ENCODE results near the gene TECPR2. TPM values are rescaled to one million over a fixed set of nuclear protein-coding genes. Genes with fewer than 3 reads are reported as not detected.

TECPR2 gene
- total RNA-seq, 4 donors from 2014 or later, result 28.7 to 54.8 (median 36.6) TPM

GRCh38 chr14:102510616-102511520 is 148.1 kb downstream of the TECPR2 start:
- Histone ChIP-seq H3K9me3 (no peaks in the 10 kb centered on the region), H3K4me1 (peaks cover 20 to 27% (median 25%) of the 10 kb centered on the region in 4 donors), H3K27me3 (no peaks in the 10 kb centered on the region), H3K36me3 (peaks cover 11 to 22% (median 18%) of the 10 kb centered on the region in 4 donors), H3K27ac (replicated peaks in 1 of 4) (peak overlapping the region; percentile 82 to 87 (median 85)), H3K4me3 (peak overlapping the region; percentile 63 to 81 (median 74))
- 70% methylated on average over 18 of the region's 19 CpGs for WGBS
- intact Hi-C loops (cut with DNase I), result no loop called here
- DNase-seq (ENCODE audit: extremely low spot score), result no peak
- TF ChIP-seq EP300 (IDR thresholded peaks at IDR 0.05) (no peak), POLR2AphosphoS5 (IDR thresholded peaks at IDR 0.05) (no peak), POLR2A (IDR thresholded peaks at IDR 0.05; ENCODE audit: low read depth) (no peak), CTCF (IDR thresholded peaks at IDR 0.05) (no peak)

GRCh38 chr14:102511538-102511937 is 148.8 kb downstream of the TECPR2 start:
- no peaks in the 10 kb centered on the region for H3K9me3 ChIP-seq
- no peak for DNase-seq (ENCODE audit: extremely low spot score)
- no peaks in the 10 kb centered on the region for H3K27me3 ChIP-seq
- no peak for TF ChIP-seq EP300 (IDR thresholded peaks at IDR 0.05)
- no peak for TF ChIP-seq POLR2AphosphoS5 (IDR thresholded peaks at IDR 0.05)
- intact Hi-C loops (cut with DNase I), result no loop called here
- peaks cover 26 to 30% (median 28%) of the 10 kb centered on the region in 4 donors for H3K4me1 ChIP-seq
- no peak overlapping the region for H3K27ac ChIP-seq (replicated peaks in 1 of 4)
- 97% methylated on average over 5 of the region's 5 CpGs for WGBS
- peaks cover 11 to 15% (median 12%) of the 10 kb centered on the region in 4 donors for H3K36me3 ChIP-seq
- H3K4me3 ChIP-seq, result no peak overlapping the region

- Histone ChIP-seq H3K4me3 (no peak overlapping the region), H3K27ac (replicated peaks in 1 of 4) (no peak overlapping the region), H3K4me1 (peaks cover 26 to 36% (median 35%) of the 10 kb centered on the region in 4 donors), H3K36me3 (peaks cover 0 to 5% (median 0%) of the 10 kb centered on the region in 4 donors), H3K27me3 (no peaks in the 10 kb centered on the region), H3K9me3 (no peaks in the 10 kb centered on the region)
- WGBS, result 89% methylated on average over 11 of the region's 11 CpGs
- intact Hi-C loops (cut with DNase I), result no loop called here
- TF ChIP-seq EP300 (IDR thresholded peaks at IDR 0.05), result no peak
- TF ChIP-seq CTCF (IDR thresholded peaks at IDR 0.05), result no peak
- no peak for TF ChIP-seq POLR2A (IDR thresholded peaks at IDR 0.05; ENCODE audit: low read depth)
- no peak for TF ChIP-seq POLR2AphosphoS5 (IDR thresholded peaks at IDR 0.05)
- DNase-seq (ENCODE audit: extremely low spot score), result no peak
These were observed 150.1 kb downstream of the TECPR2 start for GRCh38 chr14:102512793-102513300.

GRCh38 chr14:102513899-102514772 is 151.4 kb downstream of the TECPR2 start:
- no peak for DNase-seq (ENCODE audit: extremely low spot score)
- Histone ChIP-seq H3K27ac (replicated peaks in 1 of 4) (no peak overlapping the region), H3K27me3 (no peaks in the 10 kb centered on the region), H3K4me3 (no peak overlapping the region), H3K4me1 (peaks cover 17 to 24% (median 24%) of the 10 kb centered on the region in 4 donors), H3K36me3 (no peaks in the 10 kb centered on the region), H3K9me3 (no peaks in the 10 kb centered on the region)
- intact Hi-C loops (cut with DNase I), result no loop called here
- TF ChIP-seq EP300 (IDR thresholded peaks at IDR 0.05) (no peak), POLR2AphosphoS5 (IDR thresholded peaks at IDR 0.05) (no peak), CTCF (IDR thresholded peaks at IDR 0.05) (no peak), POLR2A (IDR thresholded peaks at IDR 0.05; ENCODE audit: low read depth) (no peak)
- 92% methylated on average over 16 of the region's 21 CpGs for WGBS
